ENCODE results near the gene HBS1L.

The HBS1L gene

DNA sequence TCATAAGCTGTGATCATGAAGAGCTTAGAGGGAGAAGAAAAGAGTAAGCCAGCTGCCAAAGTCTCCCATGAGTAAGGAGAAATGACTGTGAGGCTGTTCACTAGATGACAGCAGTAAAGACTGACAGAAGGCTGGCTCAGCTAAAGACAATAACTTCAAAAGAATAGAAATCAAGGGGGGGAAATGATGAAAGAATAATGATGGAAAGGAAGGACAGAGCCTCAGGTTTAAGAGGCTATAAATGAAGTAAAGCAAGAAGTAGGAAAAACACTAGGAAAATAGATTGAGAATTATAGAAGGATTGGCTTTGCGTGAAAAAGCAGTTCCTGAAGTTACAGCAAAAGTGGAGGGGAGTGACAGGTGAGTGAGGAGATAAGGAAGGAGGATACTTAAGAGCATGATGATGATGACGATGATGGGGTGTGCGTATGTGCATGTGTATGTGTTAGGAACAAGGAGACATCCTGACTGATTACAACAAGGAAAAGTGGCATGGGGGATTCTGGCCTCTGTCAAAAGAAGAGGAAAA is 48.2 kb downstream of the HBS1L start:
- DNase-seq (ENCODE audit: low read depth in 1 of 2, low spot score in 1 of 2), result no peak
- no peak overlapping the region for H3K4me3 ChIP-seq (replicated peaks; ENCODE audit: insufficient read depth, low read length)
- H3K27me3 ChIP-seq (ENCODE audit: insufficient read depth, poor library complexity, severe bottlenecking), result no peaks in the 10 kb centered on the region
- H3K27ac ChIP-seq (replicated peaks), result no peak overlapping the region
- TF ChIP-seq POLR2AphosphoS5 (IDR thresholded peaks at IDR 0.05; ENCODE audit: low read depth), result no peak
- TF ChIP-seq REST (IDR thresholded peaks at IDR 0.05; ENCODE audit: insufficient replicate concordance, low read depth), result no peak
- no peak for TF ChIP-seq SPI1 (IDR thresholded peaks at IDR 0.05; ENCODE audit: borderline replicate concordance, low read depth)
- TF ChIP-seq, protein P1, sequence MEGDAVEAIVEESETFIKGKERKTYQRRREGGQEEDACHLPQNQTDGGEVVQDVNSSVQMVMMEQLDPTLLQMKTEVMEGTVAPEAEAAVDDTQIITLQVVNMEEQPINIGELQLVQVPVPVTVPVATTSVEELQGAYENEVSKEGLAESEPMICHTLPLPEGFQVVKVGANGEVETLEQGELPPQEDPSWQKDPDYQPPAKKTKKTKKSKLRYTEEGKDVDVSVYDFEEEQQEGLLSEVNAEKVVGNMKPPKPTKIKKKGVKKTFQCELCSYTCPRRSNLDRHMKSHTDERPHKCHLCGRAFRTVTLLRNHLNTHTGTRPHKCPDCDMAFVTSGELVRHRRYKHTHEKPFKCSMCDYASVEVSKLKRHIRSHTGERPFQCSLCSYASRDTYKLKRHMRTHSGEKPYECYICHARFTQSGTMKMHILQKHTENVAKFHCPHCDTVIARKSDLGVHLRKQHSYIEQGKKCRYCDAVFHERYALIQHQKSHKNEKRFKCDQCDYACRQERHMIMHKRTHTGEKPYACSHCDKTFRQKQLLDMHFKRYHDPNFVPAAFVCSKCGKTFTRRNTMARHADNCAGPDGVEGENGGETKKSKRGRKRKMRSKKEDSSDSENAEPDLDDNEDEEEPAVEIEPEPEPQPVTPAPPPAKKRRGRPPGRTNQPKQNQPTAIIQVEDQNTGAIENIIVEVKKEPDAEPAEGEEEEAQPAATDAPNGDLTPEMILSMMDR (IDR thresholded peaks at IDR 0.05; ENCODE audit: insufficient read depth, low read length), result no peak
- TF ChIP-seq GABPA (IDR thresholded peaks at IDR 0.05; ENCODE audit: low read depth), result no peak

DNA sequence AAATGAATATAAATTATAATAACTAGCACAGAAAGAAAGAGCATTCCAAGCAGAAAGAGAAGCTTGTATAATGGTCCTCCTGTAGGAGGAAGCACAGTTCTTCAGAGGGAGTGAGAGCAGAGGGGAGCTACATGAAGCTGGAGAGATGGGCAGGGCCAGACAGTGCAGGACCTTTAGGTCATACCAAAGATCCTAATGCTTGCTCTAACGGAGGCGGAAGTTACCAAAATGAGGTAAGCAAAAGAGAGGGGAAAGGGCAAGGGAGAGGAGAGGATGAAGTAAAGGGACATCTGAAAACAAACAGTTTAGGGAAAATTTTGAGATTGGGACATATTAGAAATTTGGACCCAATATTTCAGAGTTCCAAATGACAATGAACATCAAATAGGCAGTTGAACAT is 50.2 kb downstream of the HBS1L start:
- TF ChIP-seq SPI1 (IDR thresholded peaks at IDR 0.05; ENCODE audit: borderline replicate concordance, low read depth) (no peak), REST (IDR thresholded peaks at IDR 0.05; ENCODE audit: insufficient replicate concordance, low read depth) (no peak), GABPA (IDR thresholded peaks at IDR 0.05; ENCODE audit: low read depth) (no peak), POLR2AphosphoS5 (IDR thresholded peaks at IDR 0.05; ENCODE audit: low read depth) (no peak)
- TF ChIP-seq, protein P1 (IDR thresholded peaks at IDR 0.05; ENCODE audit: insufficient read depth, low read length), result no peak
- H3K27me3 ChIP-seq (ENCODE audit: insufficient read depth, poor library complexity, severe bottlenecking), result no peaks in the 10 kb centered on the region
- no peak overlapping the region for H3K4me3 ChIP-seq (replicated peaks; ENCODE audit: insufficient read depth, low read length)
- no peak overlapping the region for H3K27ac ChIP-seq (replicated peaks)
- peak in 1 of 2 experiments; percentile 9 for DNase-seq (ENCODE audit: low read depth in 1 of 2, low spot score in 1 of 2)

DNA sequence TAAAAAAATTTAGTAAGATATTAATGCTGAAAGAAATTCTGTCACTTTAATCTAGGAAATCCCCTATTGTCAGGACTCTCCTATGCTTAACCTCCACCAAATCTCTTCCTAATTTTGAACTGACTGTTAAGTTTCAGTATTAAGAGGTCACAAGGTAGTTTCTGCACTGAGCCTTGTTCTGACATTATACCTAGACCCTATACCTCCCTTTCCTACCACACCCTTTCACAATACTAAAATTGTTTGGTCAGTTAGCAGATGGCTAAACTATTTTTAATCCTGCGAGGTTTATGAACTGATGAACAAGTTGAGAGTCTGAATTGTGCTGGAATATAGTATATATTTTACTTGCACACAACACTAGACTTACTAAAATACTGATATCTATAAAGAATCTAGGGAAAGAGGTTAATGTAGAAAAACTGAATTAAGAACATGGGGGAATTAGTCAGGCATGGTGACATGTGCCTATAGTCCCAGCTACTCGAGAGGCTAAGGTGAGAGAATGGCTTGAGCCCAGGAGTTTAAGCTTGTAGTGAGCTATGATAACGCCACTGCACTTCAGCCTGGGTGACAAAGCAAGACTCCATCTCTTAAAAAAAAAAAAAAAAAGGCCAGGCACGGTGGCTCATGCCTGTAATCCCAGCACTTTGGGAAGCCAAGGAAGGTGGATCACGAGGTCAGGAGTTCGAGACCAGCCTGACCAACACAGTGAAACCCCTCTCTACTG is 51.5 kb downstream of the HBS1L start:
- H3K27me3 ChIP-seq (ENCODE audit: insufficient read depth, poor library complexity, severe bottlenecking), result no peaks in the 10 kb centered on the region
- TF ChIP-seq SPI1 (IDR thresholded peaks at IDR 0.05; ENCODE audit: borderline replicate concordance, low read depth) (no peak), REST (IDR thresholded peaks at IDR 0.05; ENCODE audit: insufficient replicate concordance, low read depth) (no peak), GABPA (IDR thresholded peaks at IDR 0.05; ENCODE audit: low read depth) (no peak), POLR2AphosphoS5 (IDR thresholded peaks at IDR 0.05; ENCODE audit: low read depth) (no peak)
- TF ChIP-seq, protein P1 (IDR thresholded peaks at IDR 0.05; ENCODE audit: insufficient read depth, low read length), result no peak
- peak overlapping the region; percentile 24; the same call in 1 of the 2 replicates for H3K27ac ChIP-seq (replicated peaks)
- DNase-seq (ENCODE audit: low read depth in 1 of 2, low spot score in 1 of 2), result no peak
- H3K4me3 ChIP-seq (replicated peaks; ENCODE audit: insufficient read depth, low read length), result no peak overlapping the region

Measured in HL-60 (cell line).